ENCODE measurements around the gene RECQL5.

The RECQL5 gene

DNA sequence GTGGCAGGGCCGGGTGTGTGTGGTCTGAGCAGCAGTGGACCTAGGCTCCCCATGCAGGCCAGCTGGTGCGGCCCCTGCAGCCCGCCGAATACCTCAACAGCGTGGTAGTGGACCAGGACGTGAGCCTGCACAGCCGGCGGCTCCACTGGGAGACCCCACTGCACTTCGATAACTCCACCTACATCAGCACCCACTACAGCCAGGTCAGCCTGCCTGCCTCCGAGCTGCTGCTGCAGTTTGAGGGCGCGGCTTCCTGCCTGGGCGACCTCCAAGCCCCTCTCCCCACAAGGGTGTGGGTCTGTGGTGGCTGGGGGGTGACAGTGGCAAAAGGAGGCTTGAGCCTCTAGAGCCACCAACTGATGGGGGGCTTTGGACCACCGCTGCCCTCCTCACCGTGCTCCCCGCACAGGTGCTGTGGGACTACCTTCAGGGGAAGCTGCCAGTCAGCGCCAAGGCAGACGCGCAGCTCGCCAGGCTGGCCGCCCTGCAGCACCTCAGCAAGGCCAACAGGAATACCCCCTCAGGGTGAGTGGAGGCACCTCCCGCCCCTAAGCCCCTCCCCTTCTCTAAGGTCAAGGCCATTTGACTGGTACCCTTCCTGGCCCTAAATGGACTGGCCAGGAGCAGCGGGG, 42.1 kb downstream of the RECQL5 start:
- H3K4me3 ChIP-seq (ENCODE audit: low read length): no peak overlapping the region
- no peak for DNase-seq (ENCODE audit: low read depth)
- TF ChIP-seq, protein P1, sequence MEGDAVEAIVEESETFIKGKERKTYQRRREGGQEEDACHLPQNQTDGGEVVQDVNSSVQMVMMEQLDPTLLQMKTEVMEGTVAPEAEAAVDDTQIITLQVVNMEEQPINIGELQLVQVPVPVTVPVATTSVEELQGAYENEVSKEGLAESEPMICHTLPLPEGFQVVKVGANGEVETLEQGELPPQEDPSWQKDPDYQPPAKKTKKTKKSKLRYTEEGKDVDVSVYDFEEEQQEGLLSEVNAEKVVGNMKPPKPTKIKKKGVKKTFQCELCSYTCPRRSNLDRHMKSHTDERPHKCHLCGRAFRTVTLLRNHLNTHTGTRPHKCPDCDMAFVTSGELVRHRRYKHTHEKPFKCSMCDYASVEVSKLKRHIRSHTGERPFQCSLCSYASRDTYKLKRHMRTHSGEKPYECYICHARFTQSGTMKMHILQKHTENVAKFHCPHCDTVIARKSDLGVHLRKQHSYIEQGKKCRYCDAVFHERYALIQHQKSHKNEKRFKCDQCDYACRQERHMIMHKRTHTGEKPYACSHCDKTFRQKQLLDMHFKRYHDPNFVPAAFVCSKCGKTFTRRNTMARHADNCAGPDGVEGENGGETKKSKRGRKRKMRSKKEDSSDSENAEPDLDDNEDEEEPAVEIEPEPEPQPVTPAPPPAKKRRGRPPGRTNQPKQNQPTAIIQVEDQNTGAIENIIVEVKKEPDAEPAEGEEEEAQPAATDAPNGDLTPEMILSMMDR (conservative IDR thresholded peaks at IDR 0.05; ENCODE audit: low read depth, low read length): no peak

DNA sequence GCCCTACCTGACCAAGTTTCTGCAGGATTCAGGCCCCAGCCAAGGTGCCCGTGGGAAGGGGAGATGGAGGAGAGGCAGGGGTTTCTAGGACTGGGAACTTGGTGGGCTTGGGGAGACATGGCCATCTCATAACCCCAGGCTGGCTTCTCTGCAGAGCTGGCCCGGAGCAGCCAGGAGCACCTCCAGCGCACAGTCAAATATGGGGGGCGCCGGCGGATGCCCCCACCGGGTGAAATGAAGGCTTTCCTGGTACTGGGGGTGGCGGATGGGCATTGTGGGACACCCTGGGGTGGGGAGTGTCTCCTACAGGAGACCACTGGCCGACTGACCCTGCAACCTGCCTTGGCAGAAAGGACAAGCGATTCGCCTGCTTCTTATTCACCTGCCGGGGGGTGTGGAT, 42.9 kb downstream of the RECQL5 start:
- TF ChIP-seq, protein P1 (conservative IDR thresholded peaks at IDR 0.05; ENCODE audit: low read depth, low read length): no peak
- H3K4me3 ChIP-seq (ENCODE audit: low read length): no peak overlapping the region
- no peak for DNase-seq (ENCODE audit: low read depth)

DNA sequence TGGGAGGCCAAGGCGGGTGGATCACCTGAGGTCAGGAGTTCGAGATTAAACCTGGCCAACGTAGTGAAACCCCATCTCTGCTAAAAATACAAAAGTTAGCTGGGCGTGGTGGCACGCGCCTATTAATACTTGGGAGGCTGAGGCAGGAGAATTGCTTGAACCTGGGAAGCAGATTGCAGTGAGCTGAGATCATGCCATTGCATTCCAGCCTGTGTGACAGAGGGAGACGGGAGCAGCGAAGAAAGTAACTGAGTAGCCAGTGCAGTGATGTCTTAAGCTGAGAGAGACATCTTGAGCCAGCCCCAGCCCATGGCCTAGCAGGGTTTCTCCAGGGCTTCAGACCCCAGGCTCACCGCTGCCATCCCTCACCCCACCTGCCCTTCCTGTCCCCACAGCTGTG, 43.6 kb downstream of the RECQL5 start:
- no peak for DNase-seq (ENCODE audit: low read depth)
- H3K4me3 ChIP-seq (ENCODE audit: low read length): no peak overlapping the region

DNA sequence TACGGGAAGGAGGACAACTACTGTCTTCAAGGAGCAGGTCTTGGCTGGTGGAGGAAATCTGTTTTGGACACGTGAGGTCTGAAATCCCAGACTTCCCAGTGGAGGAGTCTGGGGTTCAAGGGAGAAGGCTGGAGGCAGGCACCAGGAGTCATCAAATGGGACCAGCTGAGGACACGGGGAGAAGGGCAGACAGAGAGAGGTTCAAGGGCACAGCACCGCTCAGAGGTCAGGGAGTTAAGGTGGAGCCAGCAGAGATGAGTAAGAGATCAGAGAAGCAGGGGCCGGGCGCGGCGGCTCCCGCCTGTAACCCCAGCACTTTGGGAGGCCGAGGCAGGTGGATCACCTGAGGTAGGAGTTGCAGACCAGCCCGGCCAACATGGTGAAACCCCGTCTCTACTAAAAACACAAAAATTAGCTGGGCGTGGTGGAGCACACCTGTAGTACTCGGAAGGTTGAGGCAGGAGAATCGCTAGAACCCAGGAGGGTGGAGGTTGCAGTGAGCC, 44.1 kb downstream of the RECQL5 start:
- TF ChIP-seq, protein P1 (conservative IDR thresholded peaks at IDR 0.05; ENCODE audit: low read depth, low read length): no peak
- no peak overlapping the region for H3K4me3 ChIP-seq (ENCODE audit: low read length)
- no peak for DNase-seq (ENCODE audit: low read depth)

More for the DNA sequence above, 43.6 kb downstream of the RECQL5 start:
- TF ChIP-seq, protein P1 (conservative IDR thresholded peaks at IDR 0.05; ENCODE audit: low read depth, low read length): no peak

DNA sequence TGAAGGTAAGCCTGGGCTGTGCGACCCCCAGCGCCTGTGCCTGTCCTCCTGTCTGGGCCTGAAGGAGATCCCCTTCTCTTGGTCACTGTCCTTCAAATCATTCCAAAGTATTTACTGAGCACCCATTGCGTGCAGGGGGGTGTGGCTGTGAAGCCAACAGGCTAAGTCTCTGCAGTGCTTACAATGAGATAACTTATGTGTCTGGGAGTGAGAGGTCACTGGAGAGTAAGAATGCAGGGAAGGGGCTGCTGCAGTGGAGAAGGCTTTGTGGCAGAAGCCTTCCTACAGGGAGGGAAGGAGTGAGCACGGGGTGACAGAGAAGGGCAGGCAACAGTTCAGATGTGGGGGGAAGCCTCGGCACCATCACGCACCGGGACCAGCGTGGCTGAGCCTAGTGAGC, 44.9 kb downstream of the RECQL5 start:
- no peak for DNase-seq (ENCODE audit: low read depth)
- no peak overlapping the region for H3K4me3 ChIP-seq (ENCODE audit: low read length)
- TF ChIP-seq, protein P1 (conservative IDR thresholded peaks at IDR 0.05; ENCODE audit: low read depth, low read length): no peak

DNA sequence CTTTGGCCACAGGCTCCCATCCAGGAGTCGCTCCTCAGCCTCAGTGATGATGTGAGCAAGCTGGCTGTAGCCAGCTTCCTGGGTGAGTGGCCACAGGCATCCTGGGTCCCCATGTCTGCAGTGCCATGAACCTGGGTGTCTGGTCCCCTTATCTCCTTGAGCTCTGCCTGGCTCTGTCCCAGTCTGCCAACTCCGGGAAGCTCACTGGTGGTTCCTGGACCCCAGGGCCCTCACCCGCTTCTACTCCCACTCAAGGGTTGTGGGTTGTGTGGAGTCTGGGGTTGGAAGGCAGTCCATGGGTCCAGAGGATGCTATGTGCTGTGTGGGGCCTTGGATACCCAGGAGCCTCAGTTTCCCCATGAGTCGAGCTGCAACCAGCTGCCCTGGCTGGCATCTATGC, 45.5 kb downstream of the RECQL5 start:
- DNase-seq (ENCODE audit: low read depth): no peak
- no peak overlapping the region for H3K4me3 ChIP-seq (ENCODE audit: low read length)
- TF ChIP-seq, protein P1 (conservative IDR thresholded peaks at IDR 0.05; ENCODE audit: low read depth, low read length): no peak
